ENCODE data around the gene DNAI4.
"Not testable (repeated sequence)": the region's sequence is repeated elsewhere in the genome, so short reads cannot be mapped to it uniquely, and the experiment has no call there.

DNAI4 gene

GRCh38 chr1:66809736-66810326 lies 114.8 kb downstream of the DNAI4 start:
- DNase-seq, result no peak

GRCh38 chr1:66809245-66809644 lies 115.4 kb downstream of the DNAI4 start:
- DNase-seq, result no peak

- DNase-seq, result not testable (repeated sequence)
Observed at GRCh38 chr1:66795839-66796238, 128.8 kb downstream of the DNAI4 start.

- no peak for DNase-seq
Observed at GRCh38 chr1:66791621-66792610, 132.7 kb downstream of the DNAI4 start.

- no peak for DNase-seq
Observed at GRCh38 chr1:66788231-66788939, 136.3 kb downstream of the DNAI4 start.

GRCh38 chr1:66787641-66788040 lies 137.0 kb downstream of the DNAI4 start:
- DNase-seq, result no peak

GRCh38 chr1:66785800-66786199 lies 138.9 kb downstream of the DNAI4 start:
- not testable (repeated sequence) for DNase-seq

- no peak for DNase-seq
Observed at GRCh38 chr1:66779475-66780078, 145.1 kb downstream of the DNAI4 start.

- no peak for DNase-seq
Observed at GRCh38 chr1:66778969-66779368, 145.7 kb downstream of the DNAI4 start.

GRCh38 chr1:66778266-66778665 lies 146.4 kb downstream of the DNAI4 start:
- no peak for DNase-seq

- DNase-seq, result no peak
Observed at GRCh38 chr1:66777831-66778230, 146.8 kb downstream of the DNAI4 start.

GRCh38 chr1:66775646-66776045 lies 149.0 kb downstream of the DNAI4 start:
- no peak for DNase-seq

- no peak for DNase-seq
Observed at GRCh38 chr1:66774438-66774837, 150.2 kb downstream of the DNAI4 start.

- DNase-seq, result no peak
Observed at GRCh38 chr1:66773227-66773626, 151.4 kb downstream of the DNAI4 start.

GRCh38 chr1:66770694-66771093 lies 154.0 kb downstream of the DNAI4 start:
- no peak for DNase-seq

- no peak for DNase-seq
Observed at GRCh38 chr1:66770240-66770639, 154.4 kb downstream of the DNAI4 start.

- DNase-seq, result no peak
Observed at GRCh38 chr1:66769512-66770229, 155.0 kb downstream of the DNAI4 start.

GRCh38 chr1:66768965-66769364 lies 155.7 kb downstream of the DNAI4 start:
- no peak for DNase-seq

GRCh38 chr1:66767626-66768025 lies 157.0 kb downstream of the DNAI4 start:
- DNase-seq, result no peak

GRCh38 chr1:66764994-66765578 lies 159.6 kb downstream of the DNAI4 start:
- DNase-seq, result peak; percentile 27
